Tibial nerve (tissue), 4 donors: ENCODE data around the gene TMCC1. TPM values are rescaled to one million over a fixed set of nuclear protein-coding genes. Genes with fewer than 3 reads are reported as not detected.
A peak's percentile ranks its signal among the peaks of the same experiment; 100 is the strongest.

Source experiments
- DNase-seq, 2 donors: peaks; one replicate each; pipeline ENCODE4 v3.0.0-alpha.2; 2019; ENCODE audit warnings: low spot score in 2 of 2
- H3K27ac ChIP-seq, 4 donors: fragments of 200-600 bp; sonication (generic) in 3 of 4; one replicate each; pipeline ENCODE4 v1.5.1; 2017 to 2019; ENCODE audit warnings: mild to moderate bottlenecking in 1 of 4
- H3K27me3 ChIP-seq, 2 donors: fragments of 200-600 bp; sonication (generic) in 1 of 2; one replicate each; pipeline versions ENCODE4 v1.5.1 to v1.6.0; 2017 to 2019
- H3K36me3 ChIP-seq, 3 donors: fragments of 200-600 bp; sonication (generic); one replicate each; pipeline ENCODE4 v1.5.1; 2018 to 2019
- H3K4me1 ChIP-seq, 4 donors: fragments of 200-600 bp; sonication (generic) in 3 of 4; one replicate each; pipeline ENCODE4 v1.5.1; 2017 to 2019
- H3K4me3 ChIP-seq, 4 donors: fragments of 200-600 bp; sonication (generic) in 3 of 4; one replicate each; pipeline ENCODE4 v1.5.1; 2017 to 2019; ENCODE audit warnings: mild to moderate bottlenecking in 1 of 4, moderate library complexity in 1 of 4
- H3K9me3 ChIP-seq, 4 donors: fragments of 200-600 bp; sonication (generic) in 3 of 4; one replicate each; pipeline ENCODE4 v1.5.1; 2017 to 2019
- EP300 ChIP-seq, 2 donors: sonication (generic); formaldehyde crosslinking; IDR thresholded peaks; one replicate each; pipeline ENCODE4 v1.6.1; 2017; ENCODE audit warnings: antibody characterized with exemption in 2 of 2, mild to moderate bottlenecking in 1 of 2
- POLR2A ChIP-seq, 2 donors: fragments of 450-650 bp; IDR thresholded peaks; one replicate each; pipeline ENCODE4 v1.6.1; 2017; ENCODE audit warnings: antibody characterized with exemption in 2 of 2, mild to moderate bottlenecking in 2 of 2, moderate library complexity in 2 of 2
- WGBS, 2 donors: methylation state at CpG; one replicate each; pipeline ENCODE4 v1.1.5; 2018; 5-methylcytosine and 5-hydroxymethylcytosine counted together
- total RNA-seq, 4 donors: library from RNA; depleted of rRNA; stranded (reverse); fragments of >200 nt; gene quantifications; one replicate each; pipeline ENCODE4 v1.1.0, GENCODE V29; 2016
- TF ChIP-seq, protein P1 (sequence below), 5 experiments: fragments of 200-600 bp in 3 of 5; fragments of 450-650 bp in 2 of 5; sonication (generic) in 3 of 5; IDR thresholded peaks; one replicate each; pipeline ENCODE4 v1.5.1; 2016 to 2019; ENCODE audit warnings: antibody characterized with exemption in 5 of 5, mild to moderate bottlenecking in 3 of 5, moderate library complexity in 2 of 5

Gene TMCC1
- total RNA-seq, 4 donors from 2014 or later: 19.9 to 27.9 (median 23.1) TPM

DNA sequence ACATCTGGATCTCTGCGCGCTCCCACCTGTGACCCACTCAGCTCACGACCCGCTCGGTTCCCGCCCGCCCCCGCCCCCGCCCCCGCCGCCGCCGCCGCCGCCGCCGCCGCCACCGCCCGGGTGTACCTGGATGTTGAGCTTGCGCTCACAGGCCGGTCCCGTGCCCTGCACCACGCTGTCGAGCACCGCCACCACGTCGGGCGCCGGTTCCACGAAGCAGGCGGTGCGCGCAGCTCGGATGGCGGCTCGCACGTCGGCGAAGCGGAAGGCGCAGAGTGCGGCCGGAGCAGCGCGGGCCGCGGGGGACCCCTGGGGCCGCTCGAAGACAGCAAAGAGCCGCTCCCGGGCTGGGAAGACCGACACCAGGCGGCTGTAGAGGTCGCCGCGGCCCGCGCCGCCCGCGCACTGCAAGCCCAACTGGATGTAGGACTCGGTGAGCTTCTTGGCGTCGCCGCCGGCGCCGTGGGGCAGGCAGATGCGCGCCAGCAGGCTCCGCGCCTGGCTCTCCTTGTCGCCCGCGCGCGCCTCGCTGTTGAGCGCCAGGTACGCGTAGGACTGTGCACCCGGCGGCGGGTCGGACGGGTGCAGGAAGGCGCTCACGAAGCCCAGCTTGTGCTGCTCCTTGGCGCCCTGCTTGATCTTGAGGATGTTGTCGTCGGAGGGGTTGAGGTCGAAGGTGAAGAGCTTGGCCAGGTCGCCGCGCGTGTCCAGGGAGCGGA lies 288.1 kb downstream of the TMCC1 start:
- Histone ChIP-seq H3K4me3 (peak overlapping the region; percentile 56 to 84 (median 76)), H3K36me3 (no peaks in the 10 kb centered on the region), H3K27ac (peak overlapping the region; percentile 55 to 97 (median 82)), H3K27me3 (no peaks in the 10 kb centered on the region), H3K9me3 (no peaks in the 10 kb centered on the region), H3K4me1 (peaks cover 0 to 80% (median 57%) of the 10 kb centered on the region in 4 donors)
- 0% methylated on average over 6 to 42 of the region's 98 CpGs for WGBS, 2 donors
- DNase-seq: peak in 1 of 2 donors; percentile 32
- TF ChIP-seq, protein P1, sequence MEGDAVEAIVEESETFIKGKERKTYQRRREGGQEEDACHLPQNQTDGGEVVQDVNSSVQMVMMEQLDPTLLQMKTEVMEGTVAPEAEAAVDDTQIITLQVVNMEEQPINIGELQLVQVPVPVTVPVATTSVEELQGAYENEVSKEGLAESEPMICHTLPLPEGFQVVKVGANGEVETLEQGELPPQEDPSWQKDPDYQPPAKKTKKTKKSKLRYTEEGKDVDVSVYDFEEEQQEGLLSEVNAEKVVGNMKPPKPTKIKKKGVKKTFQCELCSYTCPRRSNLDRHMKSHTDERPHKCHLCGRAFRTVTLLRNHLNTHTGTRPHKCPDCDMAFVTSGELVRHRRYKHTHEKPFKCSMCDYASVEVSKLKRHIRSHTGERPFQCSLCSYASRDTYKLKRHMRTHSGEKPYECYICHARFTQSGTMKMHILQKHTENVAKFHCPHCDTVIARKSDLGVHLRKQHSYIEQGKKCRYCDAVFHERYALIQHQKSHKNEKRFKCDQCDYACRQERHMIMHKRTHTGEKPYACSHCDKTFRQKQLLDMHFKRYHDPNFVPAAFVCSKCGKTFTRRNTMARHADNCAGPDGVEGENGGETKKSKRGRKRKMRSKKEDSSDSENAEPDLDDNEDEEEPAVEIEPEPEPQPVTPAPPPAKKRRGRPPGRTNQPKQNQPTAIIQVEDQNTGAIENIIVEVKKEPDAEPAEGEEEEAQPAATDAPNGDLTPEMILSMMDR (IDR thresholded peaks at IDR 0.05): peak in 3 of 5 experiments; percentile 14 to 32 (median 29)
- TF ChIP-seq EP300 (IDR thresholded peaks at IDR 0.05): peak in 1 of 2 donors; percentile 38
- no peak for TF ChIP-seq POLR2A (IDR thresholded peaks at IDR 0.05)

DNA sequence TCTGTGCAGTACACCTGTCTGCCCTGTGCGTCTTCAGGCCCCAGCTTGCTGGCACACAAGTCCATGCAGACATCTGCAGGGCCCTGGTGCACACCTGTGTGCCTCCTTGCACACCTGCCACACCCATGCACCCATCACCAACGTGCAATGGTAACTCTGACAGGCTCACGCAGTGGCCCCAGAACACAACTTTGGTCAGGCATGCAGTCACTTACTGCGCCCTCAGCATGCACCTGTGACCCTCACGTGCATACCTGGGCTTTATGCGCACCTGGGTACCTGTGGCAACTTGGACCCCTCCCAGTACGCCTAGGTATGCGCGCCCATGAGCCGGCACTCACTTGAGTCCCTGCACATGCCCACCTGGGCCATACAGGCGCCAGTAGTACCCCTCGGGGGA lies 288.7 kb downstream of the TMCC1 start:
- TF ChIP-seq, protein P1 (IDR thresholded peaks at IDR 0.05): no peak
- no peak for TF ChIP-seq EP300 (IDR thresholded peaks at IDR 0.05)
- no peaks in the 10 kb centered on the region for H3K36me3 ChIP-seq
- H3K4me3 ChIP-seq: peak overlapping the region; percentile 56 to 84 (median 76)
- peaks cover 0 to 80% (median 60%) of the 10 kb centered on the region in 4 donors for H3K4me1 ChIP-seq
- 22 to 25% methylated on average over 5 to 12 of the region's 12 CpGs for WGBS, 2 donors
- H3K9me3 ChIP-seq: no peaks in the 10 kb centered on the region
- H3K27ac ChIP-seq: peak overlapping the region; percentile 55 to 97 (median 82)
- DNase-seq: no peak
- no peaks in the 10 kb centered on the region for H3K27me3 ChIP-seq

DNA sequence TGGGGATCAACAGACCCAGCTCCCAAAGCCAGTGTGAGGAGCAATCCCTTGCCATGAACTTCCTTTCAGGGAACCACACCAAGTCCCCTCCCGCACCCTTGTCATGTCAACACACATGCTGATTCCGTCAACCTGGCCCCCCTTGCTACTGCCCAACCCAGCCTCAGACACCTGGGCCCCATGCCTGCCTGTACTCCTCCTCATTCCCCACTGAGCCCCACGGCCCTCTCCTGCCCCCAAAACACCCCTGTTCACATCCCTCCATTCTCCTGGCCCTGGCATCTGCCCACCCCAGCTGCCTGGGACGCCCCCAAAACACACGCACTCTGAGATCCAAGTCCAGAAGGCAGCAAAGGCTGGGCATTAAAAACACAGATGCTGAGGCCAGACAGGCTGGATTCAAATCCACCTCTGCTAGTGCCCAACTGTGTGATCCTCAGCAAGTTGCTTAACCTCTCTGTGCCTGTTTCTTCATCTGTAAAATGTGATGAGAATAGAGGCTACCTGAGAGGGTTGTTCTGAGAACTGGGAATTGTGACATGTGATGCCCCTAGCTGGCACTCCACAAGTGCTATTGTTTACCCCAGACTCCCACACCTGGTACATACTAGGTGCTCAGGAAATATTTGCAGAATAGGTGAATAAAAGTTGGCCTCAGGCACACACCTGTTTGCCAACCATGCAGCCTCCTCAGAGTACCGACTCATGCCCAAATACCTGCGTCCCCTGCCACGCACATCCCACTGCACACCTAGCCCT lies 289.3 kb downstream of the TMCC1 start:
- H3K4me3 ChIP-seq: peak overlapping the region; percentile 56 to 84 (median 76)
- TF ChIP-seq POLR2A (IDR thresholded peaks at IDR 0.05) (no peak), EP300 (IDR thresholded peaks at IDR 0.05) (no peak)
- TF ChIP-seq, protein P1 (IDR thresholded peaks at IDR 0.05): no peak
- H3K27me3 ChIP-seq: no peaks in the 10 kb centered on the region
- no peaks in the 10 kb centered on the region for H3K36me3 ChIP-seq
- 34 to 41% methylated on average over 6 to 8 of the region's 8 CpGs for WGBS, 2 donors
- peaks cover 0 to 80% (median 65%) of the 10 kb centered on the region in 4 donors for H3K4me1 ChIP-seq
- peak overlapping the region; percentile 21 to 97 (median 82) for H3K27ac ChIP-seq
- H3K9me3 ChIP-seq: no peaks in the 10 kb centered on the region
- DNase-seq: no peak

DNA sequence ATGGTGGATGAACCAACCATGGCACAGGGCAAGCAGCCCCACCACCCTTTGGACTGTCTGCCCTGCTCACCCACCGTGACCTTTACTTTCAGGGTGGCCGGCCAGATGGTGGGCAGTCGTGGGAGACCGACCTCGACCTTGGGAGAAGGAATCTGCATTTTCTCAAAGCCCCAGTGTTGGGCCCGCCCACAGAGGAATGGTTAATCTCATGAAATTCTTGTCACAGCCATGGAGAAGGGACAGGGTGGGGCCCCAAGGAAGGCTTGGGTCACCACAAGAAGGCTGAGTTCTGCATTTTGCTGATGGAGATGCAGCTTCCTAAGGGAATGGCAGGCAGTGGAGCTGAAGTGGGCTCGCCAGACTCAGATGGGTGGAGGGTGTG lies 290.0 kb downstream of the TMCC1 start:
- TF ChIP-seq, protein P1 (IDR thresholded peaks at IDR 0.05): no peak
- TF ChIP-seq POLR2A (IDR thresholded peaks at IDR 0.05) (no peak), EP300 (IDR thresholded peaks at IDR 0.05) (peak in 1 of 2 donors; percentile 40)
- Histone ChIP-seq H3K36me3 (no peaks in the 10 kb centered on the region), H3K27ac (peak overlapping the region; percentile 21 to 97 (median 82)), H3K4me1 (peaks cover 0 to 80% (median 67%) of the 10 kb centered on the region in 4 donors), H3K27me3 (no peaks in the 10 kb centered on the region), H3K4me3 (peak overlapping the region in 3 of 4 donors; percentile 56 to 84 (median 79)), H3K9me3 (no peaks in the 10 kb centered on the region)
- WGBS, 2 donors: 9 to 30% methylated on average over 3 to 7 of the region's 7 CpGs
- no peak for DNase-seq
